NB4 (cell line): ENCODE measurements around the gene NUP107.

Experiments
- MYC ChIP-seq: IDR thresholded peaks from 2 replicates; pipeline ENCODE4 v1.6.1; 2011; ENCODE audit warnings: low read depth, low read length
- POLR2A ChIP-seq: IDR thresholded peaks from 2 replicates; pipeline ENCODE4 v1.6.1; 2011; ENCODE audit warnings: mild to moderate bottlenecking; ENCODE audit not compliant: insufficient read length; ENCODE audit errors: extremely low read depth
- TF ChIP-seq, protein P1 (sequence below): IDR thresholded peaks from one replicate; pipeline ENCODE4 v1.5.1; 2012; ENCODE audit warnings: low read depth, low read length

DNA sequence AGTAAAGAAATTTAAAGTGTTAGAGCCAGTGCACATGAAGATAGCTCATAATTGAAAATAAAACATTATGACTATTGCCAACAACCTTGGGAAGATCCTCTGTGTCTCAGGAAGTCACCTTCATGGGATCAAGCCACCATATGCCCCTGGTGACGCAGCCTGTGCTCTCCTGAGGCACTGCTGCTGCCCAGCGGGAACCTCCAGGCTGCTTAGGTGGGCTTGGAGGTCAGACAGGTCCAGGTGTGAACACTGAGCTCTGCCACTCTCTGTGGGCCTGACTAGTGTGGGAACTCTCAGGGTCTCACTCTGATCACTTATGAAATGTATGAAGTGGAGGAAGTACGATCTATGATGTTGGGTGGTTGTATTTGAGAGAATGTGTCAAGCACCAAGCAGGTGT is 75.9 kb downstream of the NUP107 start:
- TF ChIP-seq, protein P1, sequence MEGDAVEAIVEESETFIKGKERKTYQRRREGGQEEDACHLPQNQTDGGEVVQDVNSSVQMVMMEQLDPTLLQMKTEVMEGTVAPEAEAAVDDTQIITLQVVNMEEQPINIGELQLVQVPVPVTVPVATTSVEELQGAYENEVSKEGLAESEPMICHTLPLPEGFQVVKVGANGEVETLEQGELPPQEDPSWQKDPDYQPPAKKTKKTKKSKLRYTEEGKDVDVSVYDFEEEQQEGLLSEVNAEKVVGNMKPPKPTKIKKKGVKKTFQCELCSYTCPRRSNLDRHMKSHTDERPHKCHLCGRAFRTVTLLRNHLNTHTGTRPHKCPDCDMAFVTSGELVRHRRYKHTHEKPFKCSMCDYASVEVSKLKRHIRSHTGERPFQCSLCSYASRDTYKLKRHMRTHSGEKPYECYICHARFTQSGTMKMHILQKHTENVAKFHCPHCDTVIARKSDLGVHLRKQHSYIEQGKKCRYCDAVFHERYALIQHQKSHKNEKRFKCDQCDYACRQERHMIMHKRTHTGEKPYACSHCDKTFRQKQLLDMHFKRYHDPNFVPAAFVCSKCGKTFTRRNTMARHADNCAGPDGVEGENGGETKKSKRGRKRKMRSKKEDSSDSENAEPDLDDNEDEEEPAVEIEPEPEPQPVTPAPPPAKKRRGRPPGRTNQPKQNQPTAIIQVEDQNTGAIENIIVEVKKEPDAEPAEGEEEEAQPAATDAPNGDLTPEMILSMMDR: no peak
- no peak for TF ChIP-seq MYC
- no peak for TF ChIP-seq POLR2A
